HG03521 (cell line): Measurements from ENCODE around the gene CLEC2A.
"Not testable (repeated sequence)": the region's sequence is repeated elsewhere in the genome, so short reads cannot be mapped to it uniquely, and the experiment has no call there.

Experiments used
- ATAC-seq: cut with Tn5 transposase; IDR thresholded peaks from one replicate; pipeline ENCODE4 v1.9.1; 2021; ENCODE audit warnings: mild to moderate bottlenecking, moderate library complexity; ENCODE audit not compliant: unreplicated experiment

CLEC2A gene

GRCh38 chr12:9932270-9932669 is at the start of gene CLEC2A:
Gene CLEC2A (minus strand): TSS chr12:9932370. CDS start chr12:9932329, 41 bp downstream.
- no peak for ATAC-seq

GRCh38 chr12:9980126-9980525 is 48.0 kb upstream of the CLEC2A start:
- no peak for ATAC-seq

GRCh38 chr12:9977916-9978315 is 45.7 kb upstream of the CLEC2A start:
- no peak for ATAC-seq

- ATAC-seq = not testable (repeated sequence)
Measured at GRCh38 chr12:9976626-9977025, 44.5 kb upstream of the CLEC2A start.

GRCh38 chr12:9975614-9976013 is 43.4 kb upstream of the CLEC2A start:
- no peak for ATAC-seq

- not testable (repeated sequence) for ATAC-seq
Measured at GRCh38 chr12:9974731-9975130, 42.6 kb upstream of the CLEC2A start.

GRCh38 chr12:9973949-9974348 is 41.8 kb upstream of the CLEC2A start:
- ATAC-seq = no peak

- no peak for ATAC-seq
Measured at GRCh38 chr12:9971181-9971580, 39.0 kb upstream of the CLEC2A start, which contains the start of gene CLEC12A. Gene CLEC12A (plus strand): TSS chr12:9971409. CDS start chr12:9971597, 188 bp downstream.

- ATAC-seq = no peak
Measured at GRCh38 chr12:9969673-9970072, 37.5 kb upstream of the CLEC2A start.

- ATAC-seq = no peak
Measured at GRCh38 chr12:9961901-9962300, 29.7 kb upstream of the CLEC2A start.

- ATAC-seq = peak; percentile 77
Measured at GRCh38 chr12:9961106-9961505, 28.9 kb upstream of the CLEC2A start.

- ATAC-seq = no peak
Measured at GRCh38 chr12:9960590-9960989, 28.4 kb upstream of the CLEC2A start.

- no peak for ATAC-seq
Measured at GRCh38 chr12:9957834-9958233, 25.7 kb upstream of the CLEC2A start.

- not testable (repeated sequence) for ATAC-seq
Measured at GRCh38 chr12:9952954-9953729, 21.0 kb upstream of the CLEC2A start.

GRCh38 chr12:9951026-9951675 is 19.0 kb upstream of the CLEC2A start:
- no peak for ATAC-seq

- ATAC-seq = peak; percentile 93
Measured at GRCh38 chr12:9948606-9949296, 16.6 kb upstream of the CLEC2A start.

- ATAC-seq = no peak
Measured at GRCh38 chr12:9947674-9948073, 15.5 kb upstream of the CLEC2A start.

GRCh38 chr12:9944391-9944790 is 12.2 kb upstream of the CLEC2A start:
- ATAC-seq = no peak

GRCh38 chr12:9943240-9943639 is 11.1 kb upstream of the CLEC2A start:
- ATAC-seq = no peak

- no peak for ATAC-seq
Measured at GRCh38 chr12:9941838-9942237, 9.7 kb upstream of the CLEC2A start.

- ATAC-seq = no peak
Measured at GRCh38 chr12:9940375-9940774, 8.2 kb upstream of the CLEC2A start.

- ATAC-seq = no peak
Measured at GRCh38 chr12:9936591-9936990, 4.4 kb upstream of the CLEC2A start.
